ENCODE results near the gene TAF4.

- TF ChIP-seq CTCF (IDR thresholded peaks at IDR 0.05) = peak in 2 of 6 experiments; percentile 24 to 62
- no peak for TF ChIP-seq POLR2A (IDR thresholded peaks at IDR 0.05)
Observed at GRCh38 chr20:61980647-61981583, 84.8 kb downstream of the TAF4 start.

Measured in thyroid gland (tissue), 4 donors.